KG1 (cell line): ENCODE data around the gene KRTAP9-9.
"Not testable (repeated sequence)": the region's sequence is repeated elsewhere in the genome, so short reads cannot be mapped to it uniquely, and the experiment has no call there.

Source experiments
- DNase-seq: peaks from one replicate; lab custom pipeline; 2025; lab: John Stamatoyannopoulos, UW

KRTAP9-9 gene

GRCh38 chr17:41265078-41265477, 9.9 kb downstream of the KRTAP9-9 start, which contains the start of gene KRTAP9-6:
TSS of gene KRTAP9-6 (plus strand) at chr17:41265378. CDS start at chr17:41265378, 0 bp downstream.
- no peak for DNase-seq

GRCh38 chr17:41267711-41268110, 12.5 kb downstream of the KRTAP9-9 start:
- no peak for DNase-seq

GRCh38 chr17:41271323-41271722, 16.1 kb downstream of the KRTAP9-9 start:
- DNase-seq: not testable (repeated sequence)

- DNase-seq: no peak
These were observed 16.7 kb downstream of the KRTAP9-9 start for GRCh38 chr17:41271858-41272257.

GRCh38 chr17:41275648-41276190, 20.5 kb downstream of the KRTAP9-9 start, which contains the start of gene KRTAP9-7:
TSS of gene KRTAP9-7 (plus strand) at chr17:41275698. CDS start at chr17:41275698, 0 bp downstream.
- DNase-seq: not testable (repeated sequence)

- no peak for DNase-seq
These were observed 23.2 kb downstream of the KRTAP9-9 start for GRCh38 chr17:41278176-41278955.

GRCh38 chr17:41284043-41284442, 28.9 kb downstream of the KRTAP9-9 start:
- DNase-seq: no peak

- DNase-seq: no peak
These were observed 29.4 kb downstream of the KRTAP9-9 start for GRCh38 chr17:41284546-41284945.

- no peak for DNase-seq
These were observed 31.9 kb downstream of the KRTAP9-9 start for GRCh38 chr17:41287050-41287449.

- DNase-seq: no peak
These were observed 38.8 kb downstream of the KRTAP9-9 start for GRCh38 chr17:41294016-41294415.

GRCh38 chr17:41296846-41297245, 41.7 kb downstream of the KRTAP9-9 start:
- DNase-seq: no peak

- no peak for DNase-seq
These were observed 43.4 kb downstream of the KRTAP9-9 start for GRCh38 chr17:41298458-41299135.

- no peak for DNase-seq
These were observed 46.1 kb downstream of the KRTAP9-9 start for GRCh38 chr17:41301204-41301790.

- DNase-seq: no peak
These were observed 47.0 kb downstream of the KRTAP9-9 start, which contains the start of gene KRTAP29-1 for GRCh38 chr17:41301916-41302901. TSS of gene KRTAP29-1 (minus strand) at chr17:41302851. CDS start at chr17:41302851, 0 bp downstream.

- no peak for DNase-seq
These were observed 47.8 kb downstream of the KRTAP9-9 start for GRCh38 chr17:41302981-41303380.

GRCh38 chr17:41304091-41304490, 48.9 kb downstream of the KRTAP9-9 start:
- DNase-seq: no peak
